Muscle layer of duodenum (tissue), 2 donors: ENCODE measurements around the gene ALDH1L2.

ENCODE experiments used
- H3K27ac ChIP-seq: one replicate; pipeline ENCODE4 v1.7.0; 2013; ENCODE audit warnings: mild to moderate bottlenecking, low read length
- H3K27me3 ChIP-seq: one replicate; pipeline ENCODE4 v1.7.0; 2013; ENCODE audit warnings: low read depth, mild to moderate bottlenecking, control low read depth, low read length
- H3K36me3 ChIP-seq, 2 donors: one replicate each; pipeline ENCODE4 v1.7.0; 2013; ENCODE audit warnings: low read length in 2 of 2, control low read depth in 1 of 2, mild to moderate bottlenecking in 1 of 2; ENCODE audit not compliant: insufficient read depth in 2 of 2, control insufficient read depth in 1 of 2
- H3K4me1 ChIP-seq, 2 donors: one replicate each; pipeline ENCODE4 v1.7.0; 2013; ENCODE audit warnings: low read length in 2 of 2, mild to moderate bottlenecking in 2 of 2, control low read depth in 1 of 2, moderate library complexity in 1 of 2; ENCODE audit not compliant: insufficient read depth in 2 of 2, control insufficient read depth in 1 of 2
- H3K4me3 ChIP-seq, 2 donors: one replicate each; pipeline ENCODE4 v1.7.0; 2013; ENCODE audit warnings: low read length in 2 of 2, low read depth in 1 of 2, mild to moderate bottlenecking in 1 of 2
- H3K9me3 ChIP-seq, 2 donors: one replicate each; pipeline ENCODE4 v1.7.0; 2013; ENCODE audit warnings: low read length in 2 of 2, control low read depth in 1 of 2, mild to moderate bottlenecking in 1 of 2; ENCODE audit not compliant: control insufficient read depth in 1 of 2
- donor health status: healthy.

ALDH1L2 gene

DNA sequence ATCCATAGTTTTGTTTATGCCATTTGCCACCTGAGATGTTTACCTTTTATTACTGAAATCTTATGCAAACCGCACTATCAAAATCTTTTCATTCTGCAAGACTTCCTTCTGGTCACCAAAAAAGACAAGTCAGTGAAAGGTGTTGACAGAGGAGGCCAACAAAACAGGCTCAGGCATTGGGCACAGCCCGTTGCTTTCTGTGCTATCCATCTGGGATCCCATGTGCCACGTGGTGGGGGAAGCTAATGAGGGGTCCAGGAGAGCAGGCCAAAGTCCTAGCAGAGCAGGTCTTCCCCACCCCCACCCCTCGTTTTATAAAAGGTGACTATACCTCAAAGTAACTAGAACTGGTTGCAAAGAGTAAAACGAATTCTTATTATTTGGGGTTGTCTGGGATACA, 1.2 kb downstream of the ALDH1L2 start:
- no peaks in the 10 kb centered on the region for H3K9me3 ChIP-seq
- H3K4me3 ChIP-seq: peak overlapping the region; percentile 65 to 72
- no peaks in the 10 kb centered on the region for H3K36me3 ChIP-seq
- no peaks in the 10 kb centered on the region for H3K27me3 ChIP-seq
- peaks cover 0 to 12% of the 10 kb centered on the region in 2 donors for H3K4me1 ChIP-seq
- peak overlapping the region; percentile 16 for H3K27ac ChIP-seq

DNA sequence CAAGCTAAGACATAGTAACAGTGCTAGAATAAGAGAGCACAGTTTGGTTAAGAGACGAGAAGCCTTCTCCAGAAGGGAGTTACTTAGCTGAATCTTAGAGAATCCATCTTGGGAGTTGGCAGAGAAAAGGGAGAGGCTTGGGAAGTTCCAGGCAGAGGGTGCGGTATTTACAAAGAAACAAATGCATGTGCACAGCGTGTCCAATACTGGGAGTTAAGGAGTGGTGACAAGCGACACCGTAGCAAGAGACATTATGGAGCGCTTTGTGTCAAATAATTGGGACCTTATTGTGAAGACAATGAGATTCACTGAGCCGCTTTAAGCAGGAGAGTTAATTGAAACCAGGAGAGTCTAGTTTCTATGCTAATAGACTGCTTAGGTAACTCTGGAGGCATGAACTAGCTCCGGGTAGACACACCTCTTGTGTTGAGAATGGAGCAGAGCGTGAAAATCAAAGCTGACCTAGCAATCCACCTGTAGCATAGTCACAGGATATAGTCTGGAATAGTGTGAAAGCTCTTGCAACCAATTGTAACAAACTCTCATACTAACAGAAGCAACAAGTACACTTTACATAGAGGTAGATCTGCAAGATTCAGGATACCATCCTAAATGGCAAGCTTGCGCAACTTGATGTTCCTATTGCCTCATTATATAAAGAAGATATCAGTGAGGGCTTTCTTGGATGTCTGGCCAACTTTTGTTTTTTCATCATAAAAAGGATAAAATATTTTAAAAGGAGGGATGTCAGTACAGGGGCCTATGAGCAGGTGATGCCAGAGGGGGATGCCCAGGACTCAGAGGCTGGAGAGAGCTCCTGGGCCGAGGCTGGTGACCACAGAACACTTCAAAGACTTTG, 5.3 kb downstream of the ALDH1L2 start:
- peaks cover 0 to 11% of the 10 kb centered on the region in 2 donors for H3K4me1 ChIP-seq
- no peak overlapping the region for H3K27ac ChIP-seq
- no peaks in the 10 kb centered on the region for H3K27me3 ChIP-seq
- H3K36me3 ChIP-seq: peaks cover 0 to 2% of the 10 kb centered on the region in 2 donors
- no peaks in the 10 kb centered on the region for H3K9me3 ChIP-seq
- no peak overlapping the region for H3K4me3 ChIP-seq

DNA sequence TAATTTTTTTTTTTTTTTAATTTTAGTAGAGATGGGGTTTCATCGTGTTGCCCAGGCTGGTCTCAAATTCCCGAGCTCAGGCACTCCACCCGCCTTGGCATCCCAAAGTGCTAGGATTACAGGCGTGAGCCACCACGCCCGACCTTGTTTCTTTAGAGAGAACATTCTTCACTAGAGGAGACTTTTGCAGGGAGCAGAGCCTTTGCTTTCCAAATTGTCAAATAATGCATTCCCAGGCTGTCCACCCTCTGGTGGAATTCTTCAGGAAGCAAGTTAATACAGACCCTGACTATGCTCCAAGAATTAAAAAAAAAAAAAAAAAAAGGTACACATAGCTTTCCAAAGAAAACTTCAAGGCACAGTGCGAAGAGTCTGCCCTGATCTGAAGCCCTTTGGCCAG, 6.8 kb downstream of the ALDH1L2 start:
- Histone ChIP-seq H3K27me3 (no peaks in the 10 kb centered on the region), H3K4me1 (no peaks in the 10 kb centered on the region), H3K36me3 (peaks cover 0 to 6% of the 10 kb centered on the region in 2 donors), H3K9me3 (no peaks in the 10 kb centered on the region), H3K27ac (no peak overlapping the region), H3K4me3 (no peak overlapping the region)

DNA sequence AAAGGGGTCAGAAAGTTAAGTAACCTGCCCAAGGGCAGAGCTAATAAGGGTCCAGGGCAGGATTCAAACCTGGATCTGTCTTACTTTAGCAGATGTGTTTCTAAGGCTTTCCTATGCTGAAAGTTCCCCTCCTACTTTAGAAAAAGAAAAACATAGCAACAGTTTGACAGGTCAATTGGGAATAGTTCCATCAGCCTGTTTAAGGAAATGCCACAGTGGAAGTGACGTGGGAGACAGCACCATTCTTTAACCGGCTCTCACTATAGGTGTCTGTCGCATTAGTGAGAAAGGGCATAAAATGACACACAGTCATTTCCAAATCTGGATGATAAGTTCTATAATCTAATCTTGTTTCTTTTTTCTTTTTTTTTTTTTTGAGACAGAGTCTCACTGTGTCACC, 7.3 kb downstream of the ALDH1L2 start:
- no peaks in the 10 kb centered on the region for H3K9me3 ChIP-seq
- H3K4me3 ChIP-seq: no peak overlapping the region
- peaks cover 0 to 6% of the 10 kb centered on the region in 2 donors for H3K36me3 ChIP-seq
- H3K4me1 ChIP-seq: no peaks in the 10 kb centered on the region
- no peaks in the 10 kb centered on the region for H3K27me3 ChIP-seq
- H3K27ac ChIP-seq: no peak overlapping the region

DNA sequence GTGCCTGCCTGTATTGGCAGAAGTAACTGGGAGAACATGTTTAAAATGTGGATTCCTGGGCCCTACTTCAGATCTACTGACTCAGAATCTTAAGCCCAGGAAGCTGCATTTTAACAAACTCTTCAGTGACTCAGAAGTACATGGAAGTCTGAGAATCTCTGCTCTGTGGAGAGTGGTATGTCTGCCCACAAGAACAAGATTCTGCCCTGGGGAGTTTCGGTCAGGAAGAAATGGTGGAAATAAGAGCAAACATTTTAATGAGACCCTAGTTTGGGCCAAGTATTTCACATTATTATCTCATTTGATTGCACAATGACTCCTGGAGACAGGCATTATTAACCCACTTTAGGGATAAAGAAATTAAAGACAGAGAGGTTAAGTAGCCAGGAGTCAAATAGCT, 8.2 kb downstream of the ALDH1L2 start:
- Histone ChIP-seq H3K27me3 (no peaks in the 10 kb centered on the region), H3K27ac (no peak overlapping the region), H3K36me3 (peaks cover 0 to 6% of the 10 kb centered on the region in 2 donors), H3K4me3 (no peak overlapping the region), H3K9me3 (no peaks in the 10 kb centered on the region), H3K4me1 (no peaks in the 10 kb centered on the region)

DNA sequence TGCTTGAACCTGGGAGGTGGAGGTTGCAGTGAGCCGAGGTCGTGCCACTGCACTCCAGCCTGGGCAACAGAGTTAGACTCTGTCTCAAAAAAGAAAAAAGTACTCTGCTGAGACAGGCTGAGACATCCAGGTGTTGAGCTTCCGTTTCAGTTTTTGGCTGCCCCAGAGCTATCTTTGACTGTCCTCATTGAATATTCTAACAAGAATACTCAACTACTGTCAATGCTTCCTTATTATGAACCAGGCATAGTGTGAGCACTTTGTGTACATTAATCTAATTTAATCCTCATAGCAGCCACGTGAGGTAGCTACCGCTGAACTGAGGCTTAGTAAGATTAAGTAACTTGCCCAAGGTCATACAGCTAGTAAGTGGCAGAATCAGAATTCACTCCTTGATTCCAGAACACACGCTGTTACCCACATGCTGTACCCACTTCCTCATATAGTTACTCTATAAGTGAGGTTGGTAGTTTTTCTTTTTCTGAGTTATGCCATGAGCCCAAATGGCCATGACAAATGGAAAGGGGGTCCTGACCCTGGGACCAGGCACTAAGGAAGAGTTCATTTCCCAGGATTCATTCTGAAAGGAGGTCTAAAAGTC, 11.3 kb downstream of the ALDH1L2 start:
- no peaks in the 10 kb centered on the region for H3K9me3 ChIP-seq
- H3K4me1 ChIP-seq: no peaks in the 10 kb centered on the region
- no peak overlapping the region for H3K4me3 ChIP-seq
- H3K27ac ChIP-seq: no peak overlapping the region
- no peaks in the 10 kb centered on the region for H3K27me3 ChIP-seq
- peaks cover 0 to 17% of the 10 kb centered on the region in 2 donors for H3K36me3 ChIP-seq

DNA sequence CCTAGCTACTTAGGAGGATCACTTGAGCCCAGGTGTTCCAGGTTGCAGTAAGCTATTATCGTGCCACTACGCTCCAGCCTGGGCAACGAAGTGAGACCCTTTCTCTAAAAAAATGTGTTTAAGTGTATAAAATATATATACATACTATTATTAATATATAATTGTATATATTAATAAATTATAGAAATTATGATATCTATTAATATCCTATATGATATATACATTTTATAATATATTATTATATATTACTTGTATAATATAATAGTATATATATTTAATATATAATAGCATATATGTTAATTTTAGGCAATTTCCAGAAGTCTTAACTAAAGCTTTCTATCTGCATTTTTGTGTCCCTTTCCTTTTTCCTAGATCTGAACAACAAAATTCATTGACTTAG, 12.3 kb downstream of the ALDH1L2 start:
- no peak overlapping the region for H3K4me3 ChIP-seq
- H3K27ac ChIP-seq: no peak overlapping the region
- no peaks in the 10 kb centered on the region for H3K4me1 ChIP-seq
- H3K9me3 ChIP-seq: no peaks in the 10 kb centered on the region
- no peaks in the 10 kb centered on the region for H3K27me3 ChIP-seq
- peaks cover 0 to 17% of the 10 kb centered on the region in 2 donors for H3K36me3 ChIP-seq

DNA sequence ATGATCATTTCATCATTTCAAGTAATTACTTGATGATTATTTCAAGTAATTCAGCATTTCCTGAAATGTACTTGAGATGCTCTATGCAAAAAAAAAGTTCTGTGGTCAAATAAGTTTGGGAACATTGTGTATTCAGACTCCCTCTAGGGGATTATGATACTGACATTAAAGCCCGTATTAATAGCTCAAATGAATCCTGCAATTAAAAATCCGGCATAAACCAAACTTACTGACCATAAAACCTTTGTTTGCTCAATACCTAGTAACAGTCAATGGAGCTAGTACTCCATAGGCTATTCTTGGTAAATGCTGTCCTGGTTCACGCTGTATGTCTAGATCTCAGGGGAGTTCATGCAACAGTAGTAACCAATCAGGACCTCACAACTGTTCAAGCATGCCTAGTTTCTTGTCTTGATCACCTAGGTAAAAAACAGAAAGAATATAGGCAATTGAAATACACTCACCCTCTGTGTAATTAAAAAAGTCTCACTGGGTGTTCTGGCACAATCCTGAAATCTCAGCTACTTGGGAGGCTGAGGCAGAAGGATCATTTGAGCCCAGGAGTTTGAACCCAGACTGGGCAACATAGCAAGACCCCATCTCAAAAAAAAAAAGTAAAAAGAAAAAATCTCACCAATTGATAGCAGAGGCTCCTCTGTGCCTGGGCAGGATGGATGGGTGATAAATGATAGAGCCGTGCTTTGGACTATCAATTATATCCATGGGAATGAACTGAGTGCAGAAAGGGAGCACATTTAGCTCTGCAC, 14.1 kb downstream of the ALDH1L2 start:
- H3K4me3 ChIP-seq: no peak overlapping the region
- no peaks in the 10 kb centered on the region for H3K4me1 ChIP-seq
- no peak overlapping the region for H3K27ac ChIP-seq
- no peaks in the 10 kb centered on the region for H3K27me3 ChIP-seq
- H3K9me3 ChIP-seq: no peaks in the 10 kb centered on the region
- H3K36me3 ChIP-seq: peaks cover 4 to 30% of the 10 kb centered on the region in 2 donors

DNA sequence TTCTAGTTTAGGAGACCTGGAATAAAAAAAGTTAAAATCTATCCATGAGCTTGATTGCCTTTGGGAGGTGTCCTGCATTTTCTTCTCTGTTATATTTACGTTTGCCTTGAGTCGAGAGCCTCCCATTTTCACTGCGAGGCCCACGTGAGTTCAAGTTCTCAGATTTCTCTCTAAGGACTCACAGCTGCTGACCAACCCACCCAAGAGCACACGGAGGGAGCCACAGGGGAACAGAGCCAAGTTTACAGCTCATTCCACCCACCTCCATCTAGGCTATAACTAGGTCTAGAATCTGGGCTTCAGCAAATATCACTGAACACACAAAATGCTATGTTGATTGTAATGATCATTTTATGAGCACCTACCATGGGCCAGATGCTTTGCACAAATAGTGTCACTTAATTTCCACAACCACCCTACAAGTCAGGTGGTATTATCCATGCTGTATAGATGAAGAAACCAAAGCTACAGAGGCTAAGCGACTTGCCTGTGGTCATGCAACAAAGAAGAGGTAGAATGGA, 16.7 kb downstream of the ALDH1L2 start:
- Histone ChIP-seq H3K36me3 (peaks cover 4 to 35% of the 10 kb centered on the region in 2 donors), H3K27me3 (no peaks in the 10 kb centered on the region), H3K27ac (no peak overlapping the region), H3K4me1 (no peaks in the 10 kb centered on the region), H3K9me3 (no peaks in the 10 kb centered on the region), H3K4me3 (no peak overlapping the region)

DNA sequence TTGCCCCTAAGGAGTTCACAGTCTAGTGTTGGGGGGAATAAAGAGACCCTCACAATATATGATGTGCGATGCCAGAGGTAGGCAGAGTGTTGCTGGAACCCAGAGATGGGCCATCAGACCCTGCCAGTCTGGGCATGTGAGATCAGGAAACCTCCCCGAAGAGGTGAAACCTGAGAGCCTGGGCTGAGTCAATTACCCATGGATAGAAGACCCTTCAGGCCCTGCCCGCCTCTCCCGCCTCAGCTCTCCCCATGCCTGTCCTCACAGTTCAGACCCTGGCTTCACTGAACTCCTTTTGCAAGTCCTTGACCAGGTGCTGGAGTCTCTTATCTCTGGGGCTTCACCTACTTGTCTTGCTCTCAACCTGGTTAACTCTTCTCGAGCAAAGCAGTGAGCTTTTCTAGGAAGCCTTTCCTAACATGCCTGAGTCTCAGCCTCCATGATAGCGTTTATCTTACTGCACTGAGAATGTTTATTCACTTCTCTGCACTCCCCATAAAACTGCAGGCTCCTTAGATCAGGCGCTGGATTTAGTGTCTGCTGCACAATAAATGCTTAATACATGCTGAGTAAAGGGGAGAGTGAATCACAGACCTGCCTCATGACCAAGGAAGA, 19.6 kb downstream of the ALDH1L2 start:
- peaks cover 13 to 40% of the 10 kb centered on the region in 2 donors for H3K36me3 ChIP-seq
- H3K27ac ChIP-seq: no peak overlapping the region
- no peaks in the 10 kb centered on the region for H3K9me3 ChIP-seq
- H3K4me1 ChIP-seq: no peaks in the 10 kb centered on the region
- H3K27me3 ChIP-seq: no peaks in the 10 kb centered on the region
- no peak overlapping the region for H3K4me3 ChIP-seq
